ENCODE data around the gene WFDC10A.

DNA sequence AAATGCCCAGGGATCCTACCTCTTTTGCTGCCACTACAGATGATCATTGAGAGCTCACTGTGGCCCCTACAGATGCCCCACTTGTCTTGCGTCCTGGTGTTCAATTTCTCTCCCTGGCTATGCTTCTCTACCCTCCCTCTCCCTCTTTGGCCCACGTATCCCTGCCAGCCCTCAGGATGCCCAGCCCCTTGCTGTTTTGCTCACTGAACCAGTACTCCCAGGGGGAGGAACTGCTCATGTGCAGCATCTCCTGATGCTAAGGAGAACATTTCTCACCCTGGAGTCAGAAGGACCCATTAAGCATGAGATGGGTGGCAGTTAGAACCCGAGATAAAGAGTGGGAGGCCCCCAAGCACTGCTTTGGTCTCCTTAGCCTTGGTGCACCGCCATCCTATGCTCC lies 1.6 kb downstream of the WFDC10A start, which contains the start of gene WFDC9:
- TF ChIP-seq, protein P1, sequence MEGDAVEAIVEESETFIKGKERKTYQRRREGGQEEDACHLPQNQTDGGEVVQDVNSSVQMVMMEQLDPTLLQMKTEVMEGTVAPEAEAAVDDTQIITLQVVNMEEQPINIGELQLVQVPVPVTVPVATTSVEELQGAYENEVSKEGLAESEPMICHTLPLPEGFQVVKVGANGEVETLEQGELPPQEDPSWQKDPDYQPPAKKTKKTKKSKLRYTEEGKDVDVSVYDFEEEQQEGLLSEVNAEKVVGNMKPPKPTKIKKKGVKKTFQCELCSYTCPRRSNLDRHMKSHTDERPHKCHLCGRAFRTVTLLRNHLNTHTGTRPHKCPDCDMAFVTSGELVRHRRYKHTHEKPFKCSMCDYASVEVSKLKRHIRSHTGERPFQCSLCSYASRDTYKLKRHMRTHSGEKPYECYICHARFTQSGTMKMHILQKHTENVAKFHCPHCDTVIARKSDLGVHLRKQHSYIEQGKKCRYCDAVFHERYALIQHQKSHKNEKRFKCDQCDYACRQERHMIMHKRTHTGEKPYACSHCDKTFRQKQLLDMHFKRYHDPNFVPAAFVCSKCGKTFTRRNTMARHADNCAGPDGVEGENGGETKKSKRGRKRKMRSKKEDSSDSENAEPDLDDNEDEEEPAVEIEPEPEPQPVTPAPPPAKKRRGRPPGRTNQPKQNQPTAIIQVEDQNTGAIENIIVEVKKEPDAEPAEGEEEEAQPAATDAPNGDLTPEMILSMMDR (IDR thresholded peaks at IDR 0.05): no peak
- no peak for TF ChIP-seq POLR2A (IDR thresholded peaks at IDR 0.05)

Measured in right lobe of liver (tissue), 4 donors.